Testis (tissue), 3 donors: ENCODE data around the gene MCTP1. TPM values are rescaled to one million over a fixed set of nuclear protein-coding genes. Genes with fewer than 3 reads are reported as not detected.

ENCODE experiments used
- DNase-seq: peaks from one replicate; pipeline ENCODE4 v3.0.0-alpha.2; 2019
- H3K27ac ChIP-seq, 2 donors: fragments of 200-600 bp; sonication (generic); one replicate each; pipeline ENCODE4 v1.5.1; 2019
- H3K27me3 ChIP-seq: fragments of 200-600 bp; sonication (generic); one replicate; pipeline ENCODE4 v1.5.1; 2019
- H3K36me3 ChIP-seq: fragments of 200-600 bp; sonication (generic); one replicate; pipeline ENCODE4 v1.5.1; 2017; ENCODE audit warnings: low read depth; ENCODE audit errors: missing control alignments
- H3K4me1 ChIP-seq: fragments of 200-600 bp; sonication (generic); one replicate; pipeline ENCODE4 v1.5.1; 2019
- H3K4me3 ChIP-seq, 2 donors: fragments of 200-600 bp; sonication (generic); one replicate each; pipeline ENCODE4 v1.5.1; 2017 to 2019
- H3K9me3 ChIP-seq: fragments of 200-600 bp; sonication (generic); one replicate; pipeline ENCODE4 v1.5.1; 2017
- CTCF ChIP-seq, 3 experiments: fragments of 450-650 bp in 2 of 3; fragments of 200-600 bp in 1 of 3; sonication (generic) in 1 of 3; IDR thresholded peaks; one replicate each; pipeline ENCODE4 v1.5.1; 2016 to 2019; ENCODE audit warnings: antibody characterized with exemption in 3 of 3, mild to moderate bottlenecking in 2 of 3, moderate library complexity in 1 of 3
- POLR2A ChIP-seq: fragments of 450-650 bp; IDR thresholded peaks from one replicate; pipeline ENCODE4 v1.6.1; 2017; ENCODE audit warnings: antibody characterized with exemption, mild to moderate bottlenecking, moderate library complexity
- WGBS, 2 donors: methylation state at CpG; one replicate each; pipeline ENCODE4 v1.1.5; 2018; 5-methylcytosine and 5-hydroxymethylcytosine counted together
- intact Hi-C: fragments of 100-400 bp; cut with DNase I; formaldehyde crosslinking; loops from one replicate; pipeline ENCODE4 v1.15.1; 2023; ENCODE audit warnings: low total_unique reads
- polyA plus RNA-seq: library from polyadenylated mRNA; stranded (reverse); fragments of 350-450 nt; fragmentation: Illumina TruSeq; extraction: RNeasy Lipid Tissue Mini Kit (QIAGEN cat#74804); gene quantifications from one replicate; pipeline ENCODE4 v1.2.3, GENCODE V29; 2014; ENCODE audit warnings: low read depth, low replicate concordance; ENCODE audit not compliant: insufficient read depth
- total RNA-seq, 2 donors: library from RNA; depleted of rRNA; stranded (reverse); fragments of >200 nt; gene quantifications; one replicate each; pipeline ENCODE4 v1.2.3, GENCODE V29; 2016

MCTP1 gene
- total and polyA plus RNA-seq, 3 donors from 2014 or later = 7.4 to 15.5 (median 9.7) TPM

GRCh38 chr5:94863951-94864350 is 420.9 kb downstream of the MCTP1 start:
- Histone ChIP-seq H3K9me3 (no peaks in the 10 kb centered on the region), H3K27ac (no peak overlapping the region), H3K4me1 (no peaks in the 10 kb centered on the region), H3K4me3 (no peak overlapping the region), H3K36me3 (no peaks in the 10 kb centered on the region), H3K27me3 (no peaks in the 10 kb centered on the region)
- intact Hi-C loops = no loop called here
- TF ChIP-seq CTCF (IDR thresholded peaks at IDR 0.05) (no peak), POLR2A (no peak)
- 59 to 69% methylated on average over 3 of the region's 3 CpGs for WGBS, 2 donors
- DNase-seq = no peak

- Histone ChIP-seq H3K27me3 (no peaks in the 10 kb centered on the region), H3K9me3 (no peaks in the 10 kb centered on the region), H3K4me3 (no peak overlapping the region), H3K27ac (no peak overlapping the region), H3K4me1 (no peaks in the 10 kb centered on the region), H3K36me3 (no peaks in the 10 kb centered on the region)
- DNase-seq = no peak
- no peak for TF ChIP-seq POLR2A
- no peak for TF ChIP-seq CTCF (IDR thresholded peaks at IDR 0.05)
- 42 to 49% methylated on average over 2 of the region's 2 CpGs for WGBS, 2 donors
- intact Hi-C loops = no loop called here
These were observed 427.8 kb downstream of the MCTP1 start for GRCh38 chr5:94857111-94857510.

GRCh38 chr5:94856257-94856800 is 428.6 kb downstream of the MCTP1 start:
- Histone ChIP-seq H3K27me3 (no peaks in the 10 kb centered on the region), H3K4me1 (no peaks in the 10 kb centered on the region), H3K27ac (no peak overlapping the region), H3K9me3 (no peaks in the 10 kb centered on the region), H3K36me3 (no peaks in the 10 kb centered on the region), H3K4me3 (no peak overlapping the region)
- TF ChIP-seq CTCF (IDR thresholded peaks at IDR 0.05) = no peak
- TF ChIP-seq POLR2A = no peak
- 73% methylated on average over 3 of the region's 3 CpGs for WGBS, 2 donors
- intact Hi-C loops = no loop called here
- DNase-seq = no peak

- DNase-seq = no peak
- H3K4me3 ChIP-seq = no peak overlapping the region
- no peak for TF ChIP-seq POLR2A
- TF ChIP-seq CTCF (IDR thresholded peaks at IDR 0.05) = no peak
- intact Hi-C loops = no loop called here
- no peaks in the 10 kb centered on the region for H3K9me3 ChIP-seq
- H3K36me3 ChIP-seq = no peaks in the 10 kb centered on the region
- no peaks in the 10 kb centered on the region for H3K27me3 ChIP-seq
- no peak overlapping the region for H3K27ac ChIP-seq
- no peaks in the 10 kb centered on the region for H3K4me1 ChIP-seq
- 64 to 72% methylated on average over 6 of the region's 6 CpGs for WGBS, 2 donors
These were observed 429.4 kb downstream of the MCTP1 start for GRCh38 chr5:94855543-94855942.

GRCh38 chr5:94853120-94853519 is 431.8 kb downstream of the MCTP1 start:
- 66 to 74% methylated on average over 2 of the region's 2 CpGs for WGBS, 2 donors
- Histone ChIP-seq H3K27me3 (no peaks in the 10 kb centered on the region), H3K27ac (no peak overlapping the region), H3K4me1 (no peaks in the 10 kb centered on the region), H3K36me3 (no peaks in the 10 kb centered on the region), H3K9me3 (no peaks in the 10 kb centered on the region), H3K4me3 (no peak overlapping the region)
- intact Hi-C loops = no loop called here
- no peak for DNase-seq
- TF ChIP-seq POLR2A = no peak
- TF ChIP-seq CTCF (IDR thresholded peaks at IDR 0.05) = no peak
